Subcutaneous adipose tissue (tissue), 4 donors: Measurements from ENCODE around the gene UBAC2. TPM values are rescaled to one million over a fixed set of nuclear protein-coding genes. Genes with fewer than 3 reads are reported as not detected.

Source experiments
- total RNA-seq, 4 donors: library from RNA; depleted of rRNA; stranded (reverse); fragments of >200 nt; gene quantifications; one replicate each; pipeline ENCODE4 v1.1.0, GENCODE V29; 2016
- TF ChIP-seq, protein P1 (sequence below): fragments of 450-650 bp; IDR thresholded peaks from one replicate; pipeline ENCODE4 v1.5.1; 2016; ENCODE audit warnings: low read depth, mild to moderate bottlenecking, control low read depth, antibody characterized with exemption, moderate library complexity

Gene UBAC2
- total RNA-seq, 4 donors from 2014 or later, result 47.4 to 73.3 (median 65.8) TPM

DNA sequence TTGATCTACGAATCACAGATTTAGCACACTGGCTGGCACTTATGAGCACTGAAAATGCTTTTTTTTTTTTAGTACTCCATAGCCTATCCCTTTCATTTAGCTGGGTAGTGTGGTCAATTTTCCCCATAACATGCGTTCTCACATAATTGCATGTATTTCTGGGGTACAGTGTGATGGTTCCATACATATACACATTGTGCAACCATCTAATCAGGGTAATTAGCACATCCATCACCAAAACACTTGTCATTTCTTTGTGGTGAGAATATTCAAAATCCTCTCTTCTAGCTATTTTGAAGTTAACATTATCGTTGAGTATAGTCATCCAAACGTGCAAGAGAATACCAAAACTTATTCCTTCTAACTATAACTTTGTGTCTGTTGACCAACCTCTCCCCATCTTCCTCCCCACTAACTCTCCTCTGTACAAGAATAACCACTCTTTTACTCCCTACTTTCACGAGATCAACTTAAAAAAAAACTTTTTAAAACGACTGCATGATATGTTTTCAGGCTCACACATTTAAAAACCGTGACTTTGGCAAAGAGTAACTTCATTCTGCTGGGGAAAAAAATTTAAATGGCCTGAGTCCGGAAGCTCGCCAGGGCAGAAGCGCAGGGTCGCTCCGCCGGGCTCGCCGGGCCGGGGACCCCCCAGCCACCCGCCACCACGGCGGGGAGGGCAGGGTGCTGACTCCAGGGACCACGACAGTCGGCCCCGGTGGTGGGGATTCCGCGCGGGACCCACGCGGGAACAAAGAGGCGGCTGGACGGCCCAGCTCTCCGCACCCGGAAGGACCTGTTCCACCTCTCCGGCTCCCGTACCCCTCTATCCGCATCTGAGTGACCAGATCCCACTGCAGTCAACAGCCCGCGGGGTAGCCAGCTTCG lies 868 bp upstream of the UBAC2 start:
- TF ChIP-seq, protein P1, sequence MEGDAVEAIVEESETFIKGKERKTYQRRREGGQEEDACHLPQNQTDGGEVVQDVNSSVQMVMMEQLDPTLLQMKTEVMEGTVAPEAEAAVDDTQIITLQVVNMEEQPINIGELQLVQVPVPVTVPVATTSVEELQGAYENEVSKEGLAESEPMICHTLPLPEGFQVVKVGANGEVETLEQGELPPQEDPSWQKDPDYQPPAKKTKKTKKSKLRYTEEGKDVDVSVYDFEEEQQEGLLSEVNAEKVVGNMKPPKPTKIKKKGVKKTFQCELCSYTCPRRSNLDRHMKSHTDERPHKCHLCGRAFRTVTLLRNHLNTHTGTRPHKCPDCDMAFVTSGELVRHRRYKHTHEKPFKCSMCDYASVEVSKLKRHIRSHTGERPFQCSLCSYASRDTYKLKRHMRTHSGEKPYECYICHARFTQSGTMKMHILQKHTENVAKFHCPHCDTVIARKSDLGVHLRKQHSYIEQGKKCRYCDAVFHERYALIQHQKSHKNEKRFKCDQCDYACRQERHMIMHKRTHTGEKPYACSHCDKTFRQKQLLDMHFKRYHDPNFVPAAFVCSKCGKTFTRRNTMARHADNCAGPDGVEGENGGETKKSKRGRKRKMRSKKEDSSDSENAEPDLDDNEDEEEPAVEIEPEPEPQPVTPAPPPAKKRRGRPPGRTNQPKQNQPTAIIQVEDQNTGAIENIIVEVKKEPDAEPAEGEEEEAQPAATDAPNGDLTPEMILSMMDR, result no peak

DNA sequence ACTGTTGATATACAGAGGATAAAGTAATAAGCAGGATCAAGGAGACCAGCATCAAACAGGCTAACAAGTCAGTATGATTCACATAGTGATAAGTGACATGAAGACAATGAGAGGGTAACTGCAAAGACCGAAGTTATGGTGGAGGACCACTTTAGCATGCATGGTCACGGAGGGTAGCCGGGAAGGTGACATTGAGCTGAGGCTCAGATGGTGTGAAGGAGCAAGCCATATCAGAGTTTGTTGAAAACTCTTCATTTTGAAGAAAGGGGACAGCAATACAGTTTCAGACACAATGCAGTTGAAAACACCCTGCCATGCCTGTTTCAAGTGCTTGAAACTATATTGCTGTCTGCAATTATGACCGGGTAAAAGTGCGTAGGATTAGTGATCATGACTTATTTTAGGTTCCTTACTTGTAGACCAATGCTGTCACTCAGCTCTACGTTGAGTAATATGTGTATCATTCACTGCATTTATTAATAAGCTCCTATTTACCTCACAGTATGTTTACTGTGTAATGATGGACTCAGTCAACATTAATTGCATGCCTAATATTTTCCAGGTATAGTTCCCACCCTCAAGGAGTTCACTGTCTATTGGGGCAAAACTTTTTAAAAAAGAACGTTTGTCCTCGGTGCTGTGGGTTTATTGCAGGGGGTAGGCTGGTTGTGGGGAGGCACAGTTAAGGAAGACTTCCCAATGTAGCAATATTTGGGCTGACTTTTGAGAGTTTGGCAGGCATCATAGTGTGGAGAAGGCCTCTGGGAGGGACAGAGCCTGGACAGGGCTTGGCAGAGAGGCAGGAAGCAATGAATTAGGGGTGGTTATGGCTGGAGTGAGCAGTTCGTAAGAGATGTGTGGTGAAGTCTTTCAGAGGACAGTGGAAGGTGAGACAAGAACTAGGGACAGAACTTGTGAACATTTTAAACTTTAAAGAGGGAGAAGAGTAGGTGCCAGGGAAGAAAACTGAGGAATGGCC lies 3.2 kb downstream of the UBAC2 start:
- TF ChIP-seq, protein P1, result no peak

DNA sequence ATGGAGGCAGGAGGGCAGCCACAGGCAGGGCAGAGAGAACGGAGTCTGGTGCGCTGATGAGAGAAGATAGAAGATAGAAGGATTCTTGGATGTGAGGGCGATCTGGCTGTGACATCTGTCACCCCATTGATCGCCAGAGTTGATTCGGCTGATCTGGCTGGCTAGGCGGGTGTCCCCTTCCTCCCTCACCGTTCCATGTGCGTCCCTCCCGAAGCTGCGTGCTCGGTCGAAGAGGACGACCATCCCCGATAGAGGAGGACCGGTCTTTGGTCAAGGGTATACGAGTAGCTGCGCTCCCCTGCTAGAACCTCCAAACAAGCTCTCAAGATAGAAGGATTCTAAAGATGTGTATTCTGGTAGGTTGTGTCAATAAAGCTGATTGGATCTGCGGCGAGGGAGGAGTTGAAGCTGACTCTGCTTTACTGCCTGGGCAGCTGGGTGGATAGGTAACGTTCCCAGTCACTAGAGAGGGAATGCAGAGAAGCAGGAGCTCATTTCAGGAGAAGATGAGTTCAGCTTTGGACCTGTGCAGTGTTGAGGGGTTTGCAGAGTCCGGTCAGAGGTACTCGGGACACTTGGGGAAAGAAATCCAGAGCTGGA lies 5.1 kb downstream of the UBAC2 start:
- TF ChIP-seq, protein P1, result no peak

DNA sequence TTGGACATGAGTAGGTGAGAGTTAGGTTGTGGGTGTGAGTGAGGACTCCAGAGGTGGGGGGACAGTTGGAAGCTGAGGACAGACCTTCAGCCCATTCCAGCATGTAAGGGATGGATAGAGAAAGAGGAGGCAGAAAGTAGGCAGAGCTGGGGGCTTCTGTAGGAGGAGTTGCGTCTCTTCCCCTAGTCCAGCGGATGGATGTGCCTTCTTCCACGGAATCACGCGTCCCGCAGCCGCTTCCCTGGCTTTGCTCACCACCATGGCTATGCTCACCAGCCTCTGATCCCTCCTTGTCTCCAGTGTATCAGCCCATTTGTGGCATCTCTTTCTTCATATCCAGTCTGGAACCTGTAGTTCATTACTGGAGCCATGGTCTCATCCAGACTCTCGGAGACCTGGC lies 5.6 kb downstream of the UBAC2 start:
- TF ChIP-seq, protein P1, result no peak

DNA sequence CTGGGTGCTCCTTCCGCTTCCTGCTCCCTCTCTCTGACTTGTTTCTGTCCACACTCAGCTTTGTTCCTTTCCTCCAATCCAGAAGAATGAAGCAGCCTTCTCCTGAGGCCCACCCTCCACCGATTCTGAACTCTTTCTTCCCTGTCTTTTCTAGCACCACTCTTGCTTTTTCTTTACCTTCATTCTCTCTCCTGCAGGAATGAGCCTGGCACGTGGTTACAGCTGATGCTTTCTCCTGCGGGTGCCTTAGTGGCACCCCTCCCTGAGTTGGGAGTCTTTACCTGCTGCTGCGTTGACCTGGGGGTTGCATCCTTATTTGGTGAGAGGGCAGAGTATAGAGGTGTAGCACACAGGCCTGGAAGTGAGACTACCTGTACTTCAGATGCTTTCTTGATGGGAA lies 6.2 kb downstream of the UBAC2 start:
- TF ChIP-seq, protein P1, result no peak

DNA sequence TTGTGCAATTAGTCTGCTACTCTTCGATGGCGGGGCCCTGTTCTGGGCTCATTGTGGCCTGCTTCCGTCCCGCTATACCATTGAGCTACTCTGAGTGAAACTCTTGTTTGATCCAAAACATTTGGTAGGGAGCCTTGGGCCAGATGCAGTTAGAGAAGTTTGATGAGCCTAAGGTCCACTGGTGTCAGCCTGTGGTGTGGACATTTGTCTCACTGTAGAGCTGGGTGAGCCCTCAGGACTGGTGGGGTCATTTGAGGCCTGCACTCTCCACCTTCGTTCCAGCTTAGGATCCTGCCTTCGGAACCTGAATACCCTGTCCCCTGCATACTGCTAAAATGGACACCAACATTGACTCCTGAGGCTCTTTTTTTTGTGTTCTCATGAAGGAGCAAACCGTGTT lies 6.9 kb downstream of the UBAC2 start:
- TF ChIP-seq, protein P1, result no peak
